Motor neuron (in vitro differentiated cells): ENCODE measurements around the gene FAM3D. TPM values are rescaled to one million over a fixed set of nuclear protein-coding genes. Genes with fewer than 3 reads are reported as not detected.

Source experiments
- ATAC-seq, 8 experiments: fragments of 200-7000 bp; cut with Tn5 transposase; replicated peaks in 6 of 8; 2 replicates each; pipeline ENCODE4 v1.8.0; 2021; ENCODE audit warnings: mild to moderate bottlenecking in 8 of 8, moderate library complexity in 8 of 8
- H3K27ac ChIP-seq, 2 donors: fragments of 250-450 bp; sonication (Bioruptor Pico); 2 replicates each; pipeline ENCODE4 v1.9.0; 2021; ENCODE audit warnings: antibody characterized with exemption in 2 of 2, mild to moderate bottlenecking in 2 of 2, moderate library complexity in 1 of 2
- H3K4me1 ChIP-seq, 2 donors: fragments of 250-450 bp; sonication (Bioruptor Pico); replicated peaks in 1 of 2; 2 replicates each; pipeline ENCODE4 v1.6.1; 2021; ENCODE audit warnings: antibody characterized with exemption in 2 of 2, mild to moderate bottlenecking in 2 of 2, moderate library complexity in 1 of 2
- H3K4me3 ChIP-seq, 5 donors: fragments of 250-450 bp; sonication (Bioruptor Pico); 2 replicates each; pipeline ENCODE4 v1.9.0; 2021; ENCODE audit warnings: antibody characterized with exemption in 5 of 5, mild to moderate bottlenecking in 5 of 5, moderate library complexity in 4 of 5
- WGBS, 10 experiments: fragments of 450-650 bp; shearing (Covaris generic); methylation state at CpG; one replicate each; pipeline ENCODE4 v1.0.0; 2022; 5-methylcytosine and 5-hydroxymethylcytosine counted together
- in situ Hi-C, 9 experiments: fragments of 400-800 bp; cut with MboI; loops; one replicate each; pipeline ENCODE4 v1.15.0; 2021; ENCODE audit warnings: low sequenced_read_pairs in 9 of 9, low pct_unique_long_range_greater_than_20kb in 2 of 9; ENCODE audit not compliant: unreplicated experiment in 9 of 9
- total RNA-seq, 8 experiments: library from RNA; unstranded; fragments of 300-600 nt; gene quantifications; 2 replicates each; pipeline versions ENCODE4 v1.2.3 to v1.2.4, GENCODE V29; 2022

The FAM3D gene
- total RNA-seq, 8 experiments from 2014 or later: 0.16 to 0.50 (median 0.18) TPM; not detected in 4

DNA sequence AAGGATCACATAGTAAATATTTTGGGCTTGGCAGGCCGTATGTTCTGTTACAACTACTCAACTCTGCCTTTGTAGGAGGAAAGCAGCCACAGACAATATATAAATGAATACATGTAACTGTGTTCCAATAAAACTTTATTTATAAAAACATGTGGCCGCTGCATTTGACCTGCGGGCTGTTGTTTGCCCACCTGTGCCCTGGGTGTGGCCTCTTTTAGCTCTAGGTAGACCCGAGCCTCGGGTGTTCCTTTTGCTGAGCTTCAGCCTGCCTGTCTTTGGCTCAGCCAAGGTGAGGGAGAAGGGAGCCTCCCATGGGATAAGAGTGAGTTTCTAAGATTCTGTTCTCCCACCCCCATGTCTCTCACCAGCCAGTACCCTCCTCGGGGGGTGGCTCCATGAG is 5.6 kb downstream of the FAM3D start:
- Histone ChIP-seq H3K4me1 (peaks cover 7% of the 10 kb centered on the region in 2 donors), H3K4me3 (no peak overlapping the region), H3K27ac (no peak overlapping the region)
- ATAC-seq: no peak
- in situ Hi-C loops: no loop called here
- 68 to 100% (median 91%) methylated on average over 1 to 5 of the region's 6 CpGs; no CpG with 5 or more reads in 4 of the 10 experiments for WGBS, 10 experiments

GRCh38 chr3:58659051-58659675 is 7.4 kb downstream of the FAM3D start:
- no peak overlapping the region for H3K4me3 ChIP-seq
- H3K27ac ChIP-seq: no peak overlapping the region
- in situ Hi-C loops: no loop called here
- ATAC-seq: peak in 2 of 8 experiments; percentile 34 to 54
- peaks cover 7% of the 10 kb centered on the region in 2 donors for H3K4me1 ChIP-seq
- 40 to 100% (median 83%) methylated on average over 1 to 8 of the region's 15 CpGs for WGBS, 10 experiments

GRCh38 chr3:58658508-58658907 is 8.1 kb downstream of the FAM3D start:
- no peak for ATAC-seq
- in situ Hi-C loops: no loop called here
- WGBS, 10 experiments: 44 to 100% (median 53%) methylated on average over 1 to 3 of the region's 4 CpGs; no CpG with 5 or more reads in 7 of the 10 experiments
- peaks cover 7% of the 10 kb centered on the region in 2 donors for H3K4me1 ChIP-seq
- no peak overlapping the region for H3K4me3 ChIP-seq
- no peak overlapping the region for H3K27ac ChIP-seq

DNA sequence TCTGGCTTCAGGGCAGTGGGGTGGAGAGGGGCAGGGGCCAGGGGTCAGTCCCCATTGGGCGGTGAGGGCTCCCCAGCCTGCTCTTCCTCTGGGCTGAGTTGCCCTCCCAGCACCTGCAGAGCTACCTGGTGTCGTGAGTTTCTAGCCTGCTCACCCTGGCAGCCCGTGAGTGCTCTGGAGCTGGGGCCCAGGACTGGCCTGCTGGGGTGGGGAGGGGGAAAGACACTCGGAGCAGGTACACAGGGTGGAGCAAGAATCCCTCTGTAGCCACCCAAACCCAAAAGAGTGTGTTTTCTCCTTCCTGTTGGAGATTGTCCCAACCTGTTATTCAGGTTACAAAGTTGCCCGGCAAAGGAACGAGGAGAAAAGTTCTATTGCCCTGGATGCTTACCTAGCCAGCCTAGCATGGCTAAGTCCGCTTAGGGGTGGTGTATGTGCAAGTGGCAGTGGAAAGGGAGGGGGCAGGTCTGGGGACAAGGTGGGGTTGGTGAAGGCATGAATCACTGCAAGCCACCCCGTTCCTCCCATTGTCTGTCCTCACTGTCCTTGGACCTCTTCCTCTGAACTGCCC is 8.9 kb downstream of the FAM3D start:
- Histone ChIP-seq H3K4me3 (no peak overlapping the region), H3K27ac (no peak overlapping the region), H3K4me1 (peaks cover 7% of the 10 kb centered on the region in 2 donors)
- 40 to 100% (median 70%) methylated on average over 1 of the region's 8 CpGs; no CpG with 5 or more reads in 6 of the 10 experiments for WGBS, 10 experiments
- ATAC-seq: no peak
- in situ Hi-C loops: no loop called here

DNA sequence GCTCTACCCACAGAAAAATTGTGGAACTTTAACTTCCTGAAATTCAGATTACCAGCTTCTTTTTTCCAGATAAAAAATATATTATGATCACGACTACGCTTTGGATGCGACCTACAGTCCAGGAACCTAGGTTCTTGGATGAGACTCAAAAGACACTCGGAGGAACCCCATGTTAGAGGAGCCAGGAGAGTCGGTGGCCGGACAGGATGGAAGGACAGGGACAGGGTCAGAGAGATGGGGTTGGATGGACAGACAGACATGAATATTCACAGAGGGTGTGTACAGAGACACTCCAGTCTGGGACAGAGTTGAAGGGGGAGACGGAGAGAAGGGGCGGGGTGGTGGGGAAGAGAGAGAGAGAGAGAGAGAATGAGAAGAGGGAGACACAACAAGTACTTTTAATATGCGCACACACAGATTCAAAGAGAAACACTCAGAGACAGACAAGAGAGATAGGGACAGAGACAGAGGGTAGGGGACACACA is 9.5 kb downstream of the FAM3D start:
- peaks cover 6% of the 10 kb centered on the region in 2 donors for H3K4me1 ChIP-seq
- no peak overlapping the region for H3K4me3 ChIP-seq
- in situ Hi-C loops: no loop called here
- H3K27ac ChIP-seq: no peak overlapping the region
- ATAC-seq: peak in 2 of 8 experiments; percentile 70 to 81
- WGBS, 10 experiments: 52 to 100% (median 81%) methylated on average over 2 to 5 of the region's 9 CpGs; no CpG with 5 or more reads in 5 of the 10 experiments

DNA sequence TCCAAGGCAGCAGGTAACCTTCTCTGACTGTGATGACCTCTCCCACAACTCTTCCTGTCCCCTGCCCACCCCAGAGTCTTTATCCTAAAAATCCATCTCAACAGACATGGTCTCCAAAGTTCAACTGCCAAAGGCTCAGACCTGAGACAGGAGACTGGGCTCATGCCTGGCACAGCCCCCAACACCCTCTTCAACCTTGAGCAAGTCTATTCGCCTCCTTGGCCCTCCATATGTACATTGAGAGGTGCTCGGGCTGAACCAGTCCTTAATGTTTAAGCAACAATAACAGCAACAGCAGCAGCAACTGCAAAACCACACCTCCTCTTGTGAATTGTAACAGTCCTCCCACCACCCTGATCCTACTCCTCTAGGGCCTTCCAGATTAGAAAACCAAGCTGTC is 9.9 kb downstream of the FAM3D start:
- Histone ChIP-seq H3K4me3 (no peak overlapping the region), H3K4me1 (peaks cover 1% of the 10 kb centered on the region in 2 donors), H3K27ac (no peak overlapping the region)
- 34 to 55% methylated on average over 2 of the region's 2 CpGs; no CpG with 5 or more reads in 8 of the 10 experiments for WGBS, 10 experiments
- peak in 1 of 8 experiments; percentile 39 for ATAC-seq
- in situ Hi-C loops: no loop called here

DNA sequence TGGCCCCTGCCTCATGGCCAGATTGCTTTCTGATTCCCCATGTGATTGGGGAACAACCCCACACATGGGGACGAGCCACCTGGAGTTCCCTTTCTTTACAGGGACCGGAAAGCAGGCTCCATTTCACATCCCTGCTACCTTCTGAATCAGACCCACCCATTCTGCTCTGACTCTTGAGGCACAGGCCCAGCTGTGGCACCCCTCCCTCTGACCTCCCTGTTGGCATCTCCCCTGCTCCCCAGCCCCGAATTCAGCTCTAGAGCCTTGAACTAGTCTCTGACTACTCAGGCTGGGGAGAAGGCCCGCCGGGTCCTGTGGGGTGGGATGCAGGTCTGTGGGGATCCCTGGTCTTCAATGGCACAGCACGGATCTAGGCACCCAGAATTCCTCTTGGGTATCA is 12.1 kb downstream of the FAM3D start:
- Histone ChIP-seq H3K4me1 (no peaks in the 10 kb centered on the region), H3K27ac (no peak overlapping the region), H3K4me3 (no peak overlapping the region)
- in situ Hi-C loops: no loop called here
- no peak for ATAC-seq
- WGBS, 10 experiments: 0 to 87% (median 83%) methylated on average over 1 to 3 of the region's 6 CpGs; no CpG with 5 or more reads in 7 of the 10 experiments

GRCh38 chr3:58652624-58653023 is 13.9 kb downstream of the FAM3D start:
- 0 to 50% (median 22%) methylated on average over 1 to 2 of the region's 2 CpGs; no CpG with 5 or more reads in 1 of the 10 experiments for WGBS, 10 experiments
- in situ Hi-C loops: no loop called here
- ATAC-seq: no peak

GRCh38 chr3:58651276-58651675 is 15.3 kb downstream of the FAM3D start:
- Histone ChIP-seq H3K4me1 (no peaks in the 10 kb centered on the region), H3K4me3 (no peak overlapping the region), H3K27ac (no peak overlapping the region)
- in situ Hi-C loops: no loop called here
- peak in 1 of 8 experiments; percentile 39 for ATAC-seq

More at GRCh38 chr3:58652624-58653023, 13.9 kb downstream of the FAM3D start:
- Histone ChIP-seq H3K4me1 (no peaks in the 10 kb centered on the region), H3K27ac (no peak overlapping the region), H3K4me3 (no peak overlapping the region)

- whole genome bisulfite sequencing, 10 experiments: 80% methylated on average over 1 of the region's 3 CpGs; no CpG with 5 or more reads in 9 of the 10 experiments
- no peak overlapping the region for H3K27ac ChIP-seq
- H3K4me3 ChIP-seq: no peak overlapping the region
- ATAC-seq: peak in 3 of 8 experiments; percentile 19 to 55 (median 40)
- in situ Hi-C loops: no loop called here
- no peaks in the 10 kb centered on the region for H3K4me1 ChIP-seq
Observed at GRCh38 chr3:58647381-58648141, 19.0 kb downstream of the FAM3D start.

DNA sequence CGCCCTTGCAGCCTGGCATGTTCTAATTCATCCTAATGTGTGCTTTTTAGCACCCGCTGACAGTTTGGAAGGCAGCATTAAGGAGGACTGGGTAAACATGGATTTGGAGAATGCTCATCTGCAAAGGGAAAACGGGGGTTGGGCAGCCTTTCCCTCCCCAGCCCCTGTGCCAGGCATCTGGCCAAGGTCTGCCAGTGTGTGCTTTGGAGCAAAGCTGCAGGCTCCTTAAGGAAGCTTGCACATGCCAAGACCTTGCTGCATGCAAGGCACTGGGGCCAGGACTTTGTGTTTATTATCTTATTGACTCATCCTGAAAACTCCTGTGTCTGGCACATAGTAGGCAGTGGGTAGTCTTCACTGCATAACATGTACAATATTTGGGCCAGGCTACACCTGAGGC is 20.1 kb downstream of the FAM3D start:
- in situ Hi-C loops: no loop called here
- Histone ChIP-seq H3K4me3 (no peak overlapping the region), H3K4me1 (no peaks in the 10 kb centered on the region), H3K27ac (no peak overlapping the region)
- 0 to 100% (median 67%) methylated on average over 1 to 3 of the region's 3 CpGs; no CpG with 5 or more reads in 4 of the 10 experiments for WGBS, 10 experiments
- no peak for ATAC-seq

DNA sequence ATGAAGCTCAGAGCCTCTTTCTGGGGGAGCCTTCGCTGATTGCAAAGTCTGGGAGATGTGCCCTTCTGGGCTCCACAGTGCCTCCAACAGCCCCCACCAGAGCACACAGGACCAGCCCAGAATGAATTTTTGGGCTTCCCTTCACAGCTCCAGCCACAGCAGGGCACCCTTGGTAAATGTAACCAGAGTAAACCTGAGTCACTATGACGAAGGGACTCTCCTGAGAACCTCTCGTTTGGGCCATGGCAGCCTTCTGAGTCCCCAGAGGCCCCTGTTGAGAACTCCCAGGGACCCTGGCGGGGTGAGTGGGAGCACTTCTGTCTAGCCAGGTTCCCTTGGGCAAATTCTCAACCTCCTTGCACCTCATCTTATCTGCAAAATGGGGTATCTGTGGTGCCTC is 20.8 kb downstream of the FAM3D start:
- ATAC-seq: no peak
- 40 to 100% (median 84%) methylated on average over 1 of the region's 4 CpGs; no CpG with 5 or more reads in 6 of the 10 experiments for WGBS, 10 experiments
- in situ Hi-C loops: no loop called here

DNA sequence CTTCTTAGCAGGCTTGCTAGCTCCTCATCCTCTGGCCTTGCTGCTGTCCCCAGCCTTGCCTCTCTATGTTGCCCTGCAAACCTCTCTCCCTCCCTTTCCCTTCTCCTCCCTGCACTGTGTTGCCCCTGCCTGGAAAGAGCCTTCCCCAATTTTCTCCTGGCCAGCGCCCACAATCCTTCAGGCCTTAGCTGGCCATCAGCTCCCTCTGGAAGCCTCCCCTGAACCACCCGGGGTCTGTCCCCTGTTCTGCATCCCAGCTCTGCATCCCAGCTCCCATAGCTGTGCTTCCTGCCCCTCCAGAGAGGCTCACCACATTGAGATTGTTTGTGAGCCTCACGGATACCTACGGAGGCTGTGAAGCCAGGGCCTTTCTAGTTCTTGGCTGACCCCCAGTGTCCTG is 23.7 kb downstream of the FAM3D start:
- in situ Hi-C loops: no loop called here
- H3K4me3 ChIP-seq: no peak overlapping the region
- ATAC-seq: no peak
- peaks cover 0 to 9% of the 10 kb centered on the region in 2 donors for H3K4me1 ChIP-seq
- H3K27ac ChIP-seq: no peak overlapping the region
- 63 to 100% (median 83%) methylated on average over 1 to 2 of the region's 4 CpGs; no CpG with 5 or more reads in 7 of the 10 experiments for WGBS, 10 experiments

More for the DNA sequence above, 20.8 kb downstream of the FAM3D start:
- Histone ChIP-seq H3K4me3 (no peak overlapping the region), H3K27ac (no peak overlapping the region), H3K4me1 (peaks cover 0 to 3% of the 10 kb centered on the region in 2 donors)
